GM19043 (cell line): ENCODE data around the gene FAM53B.
"Not testable (repeated sequence)": the region's sequence is repeated elsewhere in the genome, so short reads cannot be mapped to it uniquely, and the experiment has no call there.

Experiments
- ATAC-seq: cut with Tn5 transposase; IDR thresholded peaks from one replicate; pipeline ENCODE4 v1.9.1; 2021; ENCODE audit warnings: low read depth; ENCODE audit not compliant: unreplicated experiment

FAM53B gene

DNA sequence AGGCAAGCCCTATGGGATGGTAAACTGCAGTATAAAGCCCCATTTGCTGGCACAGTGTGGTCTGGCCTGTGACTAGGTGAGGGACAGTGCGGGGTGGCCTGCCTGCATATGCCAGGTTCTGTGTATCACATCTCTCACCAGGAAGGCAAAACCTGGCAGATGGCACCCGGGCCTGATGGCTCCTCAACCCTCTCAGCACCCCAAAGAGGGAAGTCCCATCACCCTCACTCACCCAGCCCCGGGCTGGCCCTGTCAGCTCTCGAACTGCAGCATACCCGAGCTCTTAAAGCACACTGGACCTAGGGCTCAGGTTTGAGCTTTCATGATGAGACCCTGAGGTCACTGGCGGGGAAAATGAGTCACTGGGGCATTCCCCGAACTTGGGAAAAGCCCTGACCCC, 152.1 kb downstream of the FAM53B start:
- ATAC-seq = no peak

DNA sequence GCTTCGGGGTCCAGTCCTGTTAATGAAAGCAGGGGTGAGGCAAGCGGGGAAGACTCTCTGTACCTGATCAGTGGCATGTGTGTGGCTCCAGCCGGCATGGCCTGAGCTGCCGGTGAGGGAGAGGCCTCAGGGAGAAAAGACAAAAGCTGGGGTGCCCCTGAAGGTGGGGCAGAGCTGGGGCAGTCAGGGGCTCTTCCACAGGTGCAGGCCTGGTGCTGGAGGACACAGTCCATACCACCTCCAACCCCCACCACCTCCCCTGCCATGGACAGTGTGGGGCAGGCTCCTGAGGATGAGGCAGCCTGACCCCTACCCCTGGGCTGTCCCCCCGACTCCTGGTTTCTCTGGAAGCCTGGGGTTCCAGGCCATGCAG, 153.1 kb downstream of the FAM53B start:
- no peak for ATAC-seq

DNA sequence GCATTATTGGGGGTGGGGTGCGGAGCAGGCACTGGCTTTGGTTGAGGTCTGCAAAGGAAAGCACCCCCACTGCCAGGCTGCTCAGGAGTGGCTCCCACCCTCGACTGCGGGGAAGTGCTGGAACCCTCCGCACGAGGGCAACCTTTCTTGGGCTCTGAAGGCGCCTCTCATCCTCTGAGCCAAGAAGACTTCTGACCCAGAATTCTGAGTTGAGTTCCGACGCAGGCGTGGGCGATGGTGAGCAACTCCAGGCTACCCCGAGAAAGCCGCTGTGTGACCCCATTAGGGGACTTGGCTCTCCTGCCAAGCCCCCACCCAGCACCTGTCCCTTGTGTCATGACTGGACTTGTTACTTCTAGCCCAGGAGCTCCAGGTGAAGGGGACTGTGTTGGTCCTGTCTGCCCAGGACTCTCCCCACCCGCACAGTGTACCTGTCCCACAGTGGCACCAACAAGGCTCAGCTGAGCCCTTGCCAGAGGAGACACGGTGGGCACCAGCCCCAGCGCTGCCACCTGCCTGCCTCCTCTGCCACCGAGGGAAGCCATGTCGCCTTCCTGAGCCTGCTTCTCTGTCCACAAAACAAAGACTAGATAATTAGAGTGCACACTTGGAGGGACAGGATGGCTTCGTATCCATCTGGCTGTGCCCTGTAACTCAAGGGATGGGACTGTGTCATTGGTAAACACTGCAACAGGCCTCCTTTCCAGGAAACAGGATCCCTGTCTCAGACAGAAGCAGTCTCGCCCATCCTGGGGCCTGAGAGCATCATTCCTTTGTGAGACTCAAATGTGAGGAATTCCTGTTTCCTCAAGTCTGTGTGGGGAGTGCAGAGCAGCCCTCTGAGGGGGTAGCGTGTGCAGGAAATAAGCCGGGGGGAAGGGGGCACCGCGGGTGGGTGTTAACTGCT, 153.7 kb downstream of the FAM53B start:
- no peak for ATAC-seq

- no peak for ATAC-seq
Observed at GRCh38 chr10:124589491-124590041, 154.6 kb downstream of the FAM53B start.

- ATAC-seq = no peak
Observed at GRCh38 chr10:124588736-124589490, 155.3 kb downstream of the FAM53B start.

GRCh38 chr10:124588341-124588735, 155.8 kb downstream of the FAM53B start:
- ATAC-seq = not testable (repeated sequence)

DNA sequence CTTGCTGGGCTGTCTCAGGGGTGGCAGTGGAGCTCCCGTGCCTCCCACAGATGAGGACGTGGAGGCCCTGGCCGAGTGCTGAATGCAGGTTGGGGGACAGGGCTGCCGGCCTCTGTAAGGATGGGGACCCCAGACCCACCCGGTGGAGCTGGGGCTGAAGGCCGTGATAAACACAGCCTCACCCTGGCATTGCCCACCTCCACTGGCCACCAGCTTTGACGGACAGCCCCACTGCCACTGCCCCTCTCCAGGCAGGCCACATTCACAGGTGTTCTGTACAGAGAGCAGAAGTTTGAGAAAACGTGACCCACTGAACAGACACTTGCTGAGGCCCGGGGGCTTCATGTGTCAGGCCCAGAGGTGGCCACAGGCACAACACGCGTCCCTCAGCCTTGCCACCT, 156.4 kb downstream of the FAM53B start:
- no peak for ATAC-seq

DNA sequence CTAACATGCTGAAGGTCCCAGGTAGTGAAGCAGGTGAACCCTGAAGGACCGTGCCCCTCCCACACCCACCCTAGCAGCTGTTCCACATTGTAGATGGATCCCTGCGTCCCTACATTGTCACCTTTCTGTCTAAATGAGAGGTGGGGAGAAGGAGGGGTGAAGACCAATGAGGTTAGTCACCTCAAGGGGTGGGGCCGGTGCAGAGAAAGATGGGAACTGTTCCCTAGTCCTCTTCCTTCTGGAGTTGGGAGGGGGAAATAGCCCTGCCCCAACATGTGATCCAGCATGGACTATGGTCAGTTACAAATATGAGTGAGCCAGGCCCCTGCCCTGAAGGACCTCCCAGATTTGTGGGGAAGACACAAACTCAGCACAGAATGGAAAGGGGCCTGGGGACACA, 158.0 kb downstream of the FAM53B start:
- ATAC-seq = no peak

DNA sequence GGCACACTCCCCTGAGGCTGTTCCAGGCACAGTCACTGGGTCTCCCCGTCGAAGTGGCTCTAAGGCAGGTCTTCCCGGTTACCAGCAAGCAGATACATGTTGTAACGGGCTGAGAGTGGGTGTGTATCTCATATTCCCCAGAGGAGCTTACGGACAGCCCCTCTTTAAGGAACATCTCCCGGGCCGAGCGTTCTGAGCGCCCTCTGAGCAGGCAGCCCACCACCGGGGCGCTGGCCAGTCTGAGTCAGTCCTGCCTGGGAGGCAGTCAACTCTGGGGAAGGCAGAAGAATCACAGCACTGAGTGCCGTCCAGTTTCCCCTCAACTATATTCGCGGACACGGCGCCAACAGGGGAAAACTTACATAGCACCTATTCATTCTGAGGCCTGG, 165.2 kb downstream of the FAM53B start:
- ATAC-seq = no peak

DNA sequence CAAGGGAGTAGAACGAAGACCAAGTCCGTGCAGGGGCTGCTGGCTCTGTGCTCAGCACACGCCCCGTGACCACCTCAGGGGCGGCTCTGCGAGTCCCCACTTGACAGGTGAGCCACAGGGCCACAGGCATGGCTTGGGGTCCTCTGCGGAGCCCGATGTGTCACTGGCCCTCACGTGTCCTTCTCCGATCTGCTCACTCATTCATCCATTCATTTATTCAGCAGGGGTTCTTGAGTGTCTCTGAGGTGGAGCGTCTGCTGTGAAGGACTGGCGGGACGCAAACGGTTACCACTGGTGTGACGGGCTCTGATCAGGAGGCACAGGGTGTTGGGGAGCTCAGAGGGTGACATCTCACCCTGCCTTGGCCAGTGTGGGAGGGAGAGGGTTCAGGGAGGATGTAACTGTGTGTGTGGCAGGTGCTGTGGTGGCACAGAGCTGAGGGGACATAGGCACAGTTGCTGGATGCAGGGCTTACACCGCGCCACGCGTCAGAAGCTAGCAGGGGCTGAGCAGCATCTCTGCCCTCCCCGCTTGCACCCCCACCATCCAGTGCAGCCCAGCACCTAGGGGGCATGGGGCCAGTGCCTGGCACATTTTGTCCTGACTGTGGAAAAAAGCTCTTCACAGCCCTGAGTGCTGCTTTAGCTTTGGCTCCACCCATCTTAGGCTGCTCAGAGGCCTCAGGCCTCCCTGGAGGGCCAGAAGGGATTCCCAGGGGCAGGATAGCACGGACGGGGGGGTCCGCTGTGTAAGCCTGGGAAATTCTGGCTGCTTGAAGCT, 165.8 kb downstream of the FAM53B start:
- no peak for ATAC-seq

DNA sequence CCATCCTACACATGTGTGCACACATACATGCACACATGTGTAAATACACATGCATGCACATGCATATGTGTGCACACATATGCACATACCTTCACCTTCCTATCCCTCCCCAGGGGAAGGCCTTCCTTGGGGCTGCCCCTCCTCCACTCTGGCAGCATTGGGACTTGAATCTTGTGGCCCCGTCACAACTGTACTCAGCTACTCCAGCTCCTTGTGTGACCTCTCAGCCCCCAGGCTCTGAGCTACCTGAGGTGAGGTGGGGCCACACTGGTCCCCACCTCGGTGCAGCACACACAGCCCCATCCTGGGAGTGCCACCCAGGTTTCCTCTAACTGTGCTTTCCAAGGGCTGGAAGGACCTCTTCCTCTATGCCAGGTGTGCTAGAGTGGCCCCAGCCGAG, 166.5 kb downstream of the FAM53B start:
- no peak for ATAC-seq

- ATAC-seq = no peak
Observed at GRCh38 chr10:124576526-124577420, 167.4 kb downstream of the FAM53B start.

DNA sequence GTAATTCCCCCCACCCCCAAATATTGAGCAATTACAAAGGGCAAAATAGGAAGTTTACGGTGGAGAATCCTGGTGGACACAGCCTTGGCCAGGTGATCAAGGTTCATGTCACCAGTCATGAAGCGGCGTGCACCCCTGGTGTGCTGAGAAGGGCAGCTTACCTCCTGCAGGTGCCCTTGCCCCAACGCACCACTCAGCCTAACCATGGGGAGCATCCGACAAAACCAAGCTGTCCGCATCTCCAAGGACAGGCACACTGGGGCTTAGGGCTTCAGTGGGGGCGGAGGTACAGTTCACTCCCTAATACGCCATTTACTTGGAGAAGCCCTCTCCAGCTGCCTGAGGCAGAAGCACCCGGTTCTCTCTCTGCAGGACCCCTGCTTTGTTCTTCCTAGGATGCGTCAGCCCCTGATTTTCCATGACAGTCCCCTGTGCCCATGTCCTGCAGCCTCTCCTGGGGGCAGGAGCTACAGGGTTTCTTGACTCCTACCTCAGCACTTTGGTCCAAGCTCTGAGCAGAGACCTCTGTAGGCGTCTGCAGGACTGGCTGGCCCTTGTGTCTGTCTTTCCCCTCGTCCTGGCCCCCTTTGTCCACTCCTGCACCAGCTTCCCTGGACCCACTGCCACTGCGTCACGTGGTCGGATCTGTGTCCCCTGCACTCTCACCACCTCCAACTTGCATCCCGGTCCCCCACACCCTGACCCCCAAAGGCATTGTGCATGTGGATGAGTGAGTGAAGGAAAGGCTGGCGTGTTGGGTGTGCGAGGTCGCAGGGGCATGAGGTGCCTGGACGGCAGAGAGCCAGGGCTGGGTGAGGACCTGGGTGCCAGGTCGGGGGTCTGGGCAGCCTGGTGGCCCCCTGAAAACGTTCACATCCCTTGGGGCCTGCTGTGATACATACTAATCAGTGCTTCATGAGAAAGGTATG, 168.8 kb downstream of the FAM53B start:
- ATAC-seq = no peak

DNA sequence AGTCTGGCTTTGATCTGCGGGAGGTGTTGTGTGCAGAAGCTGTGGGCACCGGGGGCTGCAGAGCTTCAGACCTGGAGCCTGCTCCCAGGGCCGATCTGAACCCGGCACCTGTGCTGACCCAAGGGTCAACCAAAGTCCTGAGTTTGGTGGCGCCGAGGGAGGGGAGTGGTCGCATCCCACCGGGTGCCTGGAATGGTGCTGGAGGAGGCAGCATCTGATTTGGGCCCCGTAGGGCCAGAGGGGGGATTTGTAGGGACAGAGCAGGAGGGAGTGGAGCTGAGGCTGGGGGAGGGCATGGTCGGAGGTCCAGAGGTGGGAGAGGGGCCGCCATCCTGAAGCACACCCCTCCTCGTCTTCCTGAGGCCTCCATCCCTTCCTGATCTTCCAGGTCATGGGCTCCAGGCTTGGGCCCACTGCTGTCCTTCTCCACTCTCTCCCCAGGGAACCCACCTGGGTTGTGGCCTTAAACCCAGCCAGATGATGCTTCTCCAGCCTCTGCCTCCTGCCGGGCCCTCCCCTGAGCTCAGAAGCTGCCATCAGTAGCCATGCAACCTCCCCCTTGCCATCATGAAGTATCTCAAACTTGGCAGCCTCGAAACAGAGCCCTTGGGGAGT, 169.6 kb downstream of the FAM53B start:
- no peak for ATAC-seq

- no peak for ATAC-seq
Observed at GRCh38 chr10:124573726-124574455, 170.3 kb downstream of the FAM53B start.

- ATAC-seq = no peak
Observed at GRCh38 chr10:124572751-124573150, 171.4 kb downstream of the FAM53B start.

DNA sequence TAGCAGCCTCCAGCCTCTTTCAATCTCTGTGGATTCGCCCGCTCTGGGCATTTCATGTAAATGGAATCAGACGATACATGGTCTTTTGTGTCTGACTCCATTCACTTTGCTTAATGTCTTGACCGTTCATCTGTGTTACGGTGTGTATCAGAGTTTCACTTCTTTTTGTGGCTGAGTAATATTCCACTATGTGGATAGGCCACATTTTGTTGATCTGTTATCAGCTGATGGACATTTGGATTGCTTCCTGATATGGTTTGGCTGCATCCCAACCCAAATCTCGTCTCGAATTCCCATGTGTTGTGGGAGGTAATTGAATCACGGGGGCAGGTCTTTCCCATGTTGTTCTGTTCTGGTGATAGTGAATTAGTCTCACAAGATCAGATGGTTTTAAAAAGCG, 173.5 kb downstream of the FAM53B start:
- ATAC-seq = no peak
